Activated CD8-positive, alpha-beta memory T cell treated with anti-CD3 and anti-CD28 coated beads, Interleukin-2, amount 10 ng/mL, durations not matched to agents 7 days and 5 days (primary cell): Measurements from ENCODE around the gene PPM1D. TPM values are rescaled to one million over a fixed set of nuclear protein-coding genes. Genes with fewer than 3 reads are reported as not detected.

Experiments used
- ATAC-seq: fragments of 150-1000 bp; cut with Tn5 transposase; one replicate; pipeline ENCODE4 v1.10.0; 2021; ENCODE audit warnings: moderate library complexity
- CTCF ChIA-PET: fragments of 350-600 bp; sonication (Branson Sonifier 250); formaldehyde crosslinking; loops from one replicate; lab custom pipeline; 2021; ENCODE audit warnings: antibody characterized with exemption; lab: Charles Lee
- DNase-seq: peaks from one replicate; pipeline ENCODE4 v3.0.0-alpha.2; 2020
- H3K27ac Mint-ChIP-seq: one replicate; pipeline ENCODE4 v1.8.0; 2021; ENCODE audit warnings: mild to moderate bottlenecking, mixed read lengths
- H3K27me3 Mint-ChIP-seq: one replicate; pipeline ENCODE4 v1.8.0; 2021; ENCODE audit warnings: mixed read lengths
- H3K36me3 Mint-ChIP-seq: one replicate; pipeline ENCODE4 v1.8.0; 2021; ENCODE audit warnings: mild to moderate bottlenecking, mixed read lengths
- H3K4me1 Mint-ChIP-seq: one replicate; pipeline ENCODE4 v1.8.0; 2021; ENCODE audit warnings: mixed read lengths
- H3K4me3 Mint-ChIP-seq: one replicate; pipeline ENCODE4 v1.8.0; 2021; ENCODE audit warnings: mild to moderate bottlenecking, moderate library complexity, mixed read lengths
- H3K9me3 Mint-ChIP-seq: one replicate; pipeline ENCODE4 v1.8.0; 2022; ENCODE audit warnings: low read depth, mixed read lengths
- total RNA-seq, 2 experiments: library from RNA; stranded (reverse); gene quantifications; one replicate each; pipeline ENCODE4 v1.2.3, GENCODE V29; 2021

Gene PPM1D
- total RNA-seq, 2 experiments from 2014 or later, result 20.3 to 22.6 TPM

- no peak overlapping the region for H3K4me3 Mint-ChIP-seq
- CTCF ChIA-PET, result no interaction called here
- peaks cover 5% of the 10 kb centered on the region for H3K4me1 Mint-ChIP-seq
- DNase-seq (no peak), ATAC-seq (no peak)
- H3K36me3 Mint-ChIP-seq, result peaks cover 2% of the 10 kb centered on the region
- H3K27ac Mint-ChIP-seq, result no peak overlapping the region
- no peaks in the 10 kb centered on the region for H3K9me3 Mint-ChIP-seq
- no peaks in the 10 kb centered on the region for H3K27me3 Mint-ChIP-seq
Measured at GRCh38 chr17:60699090-60699489, 99.1 kb downstream of the PPM1D start.

GRCh38 chr17:60704170-60704569 lies 104.2 kb downstream of the PPM1D start:
- no peak for DNase-seq

GRCh38 chr17:60712675-60713074 lies 112.7 kb downstream of the PPM1D start:
- H3K4me1 Mint-ChIP-seq, result no peaks in the 10 kb centered on the region
- no peaks in the 10 kb centered on the region for H3K27me3 Mint-ChIP-seq
- H3K27ac Mint-ChIP-seq, result no peak overlapping the region
- DNase-seq (no peak), ATAC-seq (no peak)
- CTCF ChIA-PET, result interaction anchor here (0.7 to 1.5 kb wide), 2 partner anchors 8 to 871 kb away, joined by 3 to 9 read pairs; no protein-coding TSS in a partner anchor
- no peaks in the 10 kb centered on the region for H3K36me3 Mint-ChIP-seq
- no peak overlapping the region for H3K4me3 Mint-ChIP-seq
- no peaks in the 10 kb centered on the region for H3K9me3 Mint-ChIP-seq

More at GRCh38 chr17:60704170-60704569, 104.2 kb downstream of the PPM1D start:
- Mint-ChIP-seq H3K9me3 (no peaks in the 10 kb centered on the region), H3K4me3 (no peak overlapping the region), H3K27ac (no peak overlapping the region), H3K36me3 (no peaks in the 10 kb centered on the region), H3K27me3 (no peaks in the 10 kb centered on the region), H3K4me1 (no peaks in the 10 kb centered on the region)
- CTCF ChIA-PET, result no interaction called here
- ATAC-seq, result no peak

DNA sequence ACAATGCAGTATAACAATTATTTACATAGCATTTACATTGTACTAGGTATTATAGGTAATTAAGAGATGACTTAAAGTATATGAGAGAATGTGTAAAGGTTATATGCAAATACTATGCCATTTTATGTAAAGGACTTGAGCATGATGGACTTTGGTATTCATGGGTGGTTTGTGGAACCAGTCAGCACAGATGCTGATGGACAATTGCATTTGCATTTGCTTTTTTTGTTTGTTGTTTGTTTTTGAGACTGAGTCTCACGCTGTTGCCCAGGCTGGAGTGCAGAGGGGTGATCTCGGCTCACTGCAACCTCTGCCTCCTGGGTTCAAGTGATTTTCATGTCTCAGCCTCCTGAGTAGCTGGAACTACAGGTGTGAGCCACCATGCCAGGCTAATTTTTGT lies 113.6 kb downstream of the PPM1D start:
- H3K9me3 Mint-ChIP-seq, result no peaks in the 10 kb centered on the region

More for the DNA sequence above, 113.6 kb downstream of the PPM1D start:
- DNase-seq (no peak), ATAC-seq (no peak)
- H3K4me3 Mint-ChIP-seq, result no peak overlapping the region
- no peaks in the 10 kb centered on the region for H3K27me3 Mint-ChIP-seq
- no peaks in the 10 kb centered on the region for H3K4me1 Mint-ChIP-seq
- CTCF ChIA-PET, result no interaction called here
- H3K27ac Mint-ChIP-seq, result no peak overlapping the region
- no peaks in the 10 kb centered on the region for H3K36me3 Mint-ChIP-seq

Other genes starting within 250 kb of the PPM1D start
- gene USP32, start 208.1 kb upstream of the PPM1D start, total RNA-seq, result 10 to 100 TPM; 33.4 to 40.4 TPM
- gene CHCT1, start 177.7 kb upstream of the PPM1D start, total RNA-seq, result not detected
- 10 to 100 TPM; 25.9 to 31.8 TPM for gene APPBP2, start 74.0 kb upstream of the PPM1D start, total RNA-seq
- gene BCAS3, start 77.7 kb downstream of the PPM1D start, total RNA-seq, result 10 to 100 TPM; 13.7 to 25.8 TPM